ENCODE results near the gene ALPL. TPM values are rescaled to one million over a fixed set of nuclear protein-coding genes. Genes with fewer than 3 reads are reported as not detected.

The ALPL gene
- total RNA-seq, 1 donor from 2014 or later = 43.1 TPM

DNA sequence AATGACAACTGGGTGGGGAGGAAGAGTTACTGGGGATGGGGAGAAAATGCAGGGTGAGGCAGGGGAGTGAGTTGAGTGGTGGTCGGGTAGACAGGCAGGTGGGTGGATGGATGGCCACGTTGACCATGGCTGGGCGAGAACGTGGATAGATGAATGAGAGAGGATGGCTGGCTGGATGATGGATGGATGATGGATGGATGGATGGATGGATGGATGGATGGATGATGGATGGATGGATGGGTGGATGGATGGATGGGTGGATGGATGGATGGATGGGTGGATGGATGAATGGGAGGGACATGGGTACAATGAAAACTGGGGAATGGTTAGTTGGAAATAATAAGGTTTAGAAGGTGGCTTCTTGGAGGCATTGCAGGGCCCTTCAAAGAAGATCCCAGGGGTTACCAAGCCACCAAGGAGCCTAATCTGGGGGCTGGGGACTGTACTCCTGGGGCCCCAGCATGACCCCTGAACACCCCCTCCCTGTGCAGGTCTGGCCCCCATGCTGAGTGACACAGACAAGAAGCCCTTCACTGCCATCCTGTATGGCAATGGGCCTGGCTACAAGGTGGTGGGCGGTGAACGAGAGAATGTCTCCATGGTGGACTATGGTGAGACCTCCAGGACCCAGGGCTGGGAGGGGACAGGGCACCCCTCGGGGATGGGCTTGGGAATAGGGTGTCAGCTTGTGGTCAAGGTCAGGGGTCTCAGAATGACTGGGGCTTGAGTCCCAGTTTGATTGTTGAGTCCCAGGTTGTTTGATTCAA is 67.0 kb downstream of the ALPL start:
- TF ChIP-seq CTCF (conservative IDR thresholded peaks at IDR 0.05) = no peak
- H3K36me3 Mint-ChIP-seq = no peaks in the 10 kb centered on the region
- DNase-seq (ENCODE audit: extremely low spot score, unreplicated experiment) = peak; percentile 54
- no peak overlapping the region for H3K4me3 Mint-ChIP-seq
- peaks cover 9% of the 10 kb centered on the region for H3K27me3 Mint-ChIP-seq
- H3K4me1 Mint-ChIP-seq (ENCODE audit: unreplicated experiment) = peaks cover 6% of the 10 kb centered on the region
- no peak overlapping the region for H3K27ac Mint-ChIP-seq
- H3K9me3 Mint-ChIP-seq = no peaks in the 10 kb centered on the region

GRCh38 chr1:21576798-21577187 is 67.6 kb downstream of the ALPL start:
- Mint-ChIP-seq H3K9me3 (no peaks in the 10 kb centered on the region), H3K27ac (no peak overlapping the region), H3K36me3 (no peaks in the 10 kb centered on the region), H3K27me3 (peaks cover 13% of the 10 kb centered on the region), H3K4me3 (no peak overlapping the region), H3K4me1 (ENCODE audit: unreplicated experiment) (peaks cover 6% of the 10 kb centered on the region)
- TF ChIP-seq CTCF (conservative IDR thresholded peaks at IDR 0.05) = no peak
- DNase-seq (ENCODE audit: extremely low spot score, unreplicated experiment) = no peak

GRCh38 chr1:21577324-21577723 is 68.1 kb downstream of the ALPL start:
- Mint-ChIP-seq H3K36me3 (no peaks in the 10 kb centered on the region), H3K27ac (no peak overlapping the region), H3K27me3 (peaks cover 13% of the 10 kb centered on the region), H3K9me3 (no peaks in the 10 kb centered on the region), H3K4me3 (no peak overlapping the region), H3K4me1 (ENCODE audit: unreplicated experiment) (peaks cover 6% of the 10 kb centered on the region)
- DNase-seq (ENCODE audit: extremely low spot score, unreplicated experiment) = peak; percentile 65
- TF ChIP-seq CTCF (conservative IDR thresholded peaks at IDR 0.05) = no peak

DNA sequence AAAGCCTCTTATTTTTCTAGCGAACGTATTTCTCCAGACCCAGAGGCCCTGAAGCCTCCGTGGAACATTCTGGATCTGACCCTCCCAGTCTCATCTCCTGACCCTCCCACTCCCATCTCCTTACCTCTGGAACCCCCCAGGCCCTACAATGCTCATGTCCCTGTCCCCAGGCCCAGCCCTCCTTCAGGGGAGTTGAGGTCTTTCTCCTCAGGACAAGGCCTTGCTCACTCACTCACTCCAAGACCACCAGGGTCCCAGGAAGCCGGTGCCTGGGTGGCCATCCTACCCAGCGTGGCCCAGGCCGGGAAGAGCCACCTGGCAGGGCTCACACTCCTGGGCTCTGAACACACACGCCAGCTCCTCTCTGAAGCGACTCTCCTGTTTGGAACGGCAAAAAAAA is 68.7 kb downstream of the ALPL start:
- no peaks in the 10 kb centered on the region for H3K9me3 Mint-ChIP-seq
- DNase-seq (ENCODE audit: extremely low spot score, unreplicated experiment) = peak; percentile 57
- H3K27me3 Mint-ChIP-seq = peaks cover 16% of the 10 kb centered on the region
- no peaks in the 10 kb centered on the region for H3K36me3 Mint-ChIP-seq
- TF ChIP-seq CTCF (conservative IDR thresholded peaks at IDR 0.05) = no peak
- H3K4me1 Mint-ChIP-seq (ENCODE audit: unreplicated experiment) = peaks cover 6% of the 10 kb centered on the region
- H3K4me3 Mint-ChIP-seq = no peak overlapping the region
- H3K27ac Mint-ChIP-seq = no peak overlapping the region

- TF ChIP-seq CTCF (conservative IDR thresholded peaks at IDR 0.05) = no peak
- Mint-ChIP-seq H3K4me1 (ENCODE audit: unreplicated experiment) (no peaks in the 10 kb centered on the region), H3K27ac (no peak overlapping the region), H3K9me3 (no peaks in the 10 kb centered on the region), H3K4me3 (no peak overlapping the region), H3K27me3 (peaks cover 17% of the 10 kb centered on the region), H3K36me3 (no peaks in the 10 kb centered on the region)
- no peak for DNase-seq (ENCODE audit: extremely low spot score, unreplicated experiment)
Measured at GRCh38 chr1:21579791-21580190, 70.6 kb downstream of the ALPL start.

All from type B pancreatic cell (in vitro differentiated cells).